Thoracic aorta (tissue), 2 donors: Measurements from ENCODE around the gene CENPQ. TPM values are rescaled to one million over a fixed set of nuclear protein-coding genes. Genes with fewer than 3 reads are reported as not detected.

Source experiments
- ATAC-seq: fragments of 150-250 bp; one replicate; pipeline ENCODE4 v1.8.0; 2017; ENCODE audit warnings: low read depth; ENCODE audit not compliant: insufficient number of reproducible peaks, low FRiP score
- DNase-seq: peaks from one replicate; pipeline ENCODE4 v3.0.0-alpha.2; 2020; ENCODE audit warnings: low spot score
- H3K27ac ChIP-seq, 2 donors: fragments of 200-600 bp; sonication (generic); 1 replicate in 1 of 2; 2 replicates in 1 of 2; pipeline ENCODE4 v1.5.1; 2016; ENCODE audit warnings: mild to moderate bottlenecking in 2 of 2, moderate library complexity in 2 of 2
- H3K27me3 ChIP-seq: fragments of 200-600 bp; sonication (generic); replicated peaks from 2 replicates; pipeline ENCODE4 v1.6.0; 2016; ENCODE audit warnings: mild to moderate bottlenecking; ENCODE audit not compliant: insufficient read depth
- H3K36me3 ChIP-seq: fragments of 200-600 bp; sonication (generic); one replicate; pipeline ENCODE4 v1.5.1; 2016
- H3K4me1 ChIP-seq, 2 donors: fragments of 200-600 bp; sonication (generic); 1 replicate in 1 of 2; 2 replicates in 1 of 2; pipeline versions ENCODE4 v1.5.1 to v1.6.0; 2016; ENCODE audit warnings: low read depth in 2 of 2, mild to moderate bottlenecking in 1 of 2; ENCODE audit not compliant: control insufficient read depth in 1 of 2
- H3K4me3 ChIP-seq: fragments of 200-600 bp; sonication (generic); 2 replicates; pipeline ENCODE4 v1.5.1; 2016; ENCODE audit warnings: mild to moderate bottlenecking
- H3K9me3 ChIP-seq: fragments of 200-600 bp; sonication (generic); 2 replicates; pipeline ENCODE4 v1.5.1; 2016
- total RNA-seq, 2 donors: library from RNA; depleted of rRNA; stranded (reverse); fragments of >200 nt; gene quantifications; one replicate each; pipeline versions ENCODE4 v1.1.0 to v1.2.3, GENCODE V29; 2016
- TF ChIP-seq, protein P1 (sequence below): fragments of 200-600 bp; sonication (generic); IDR thresholded peaks from one replicate; pipeline ENCODE4 v1.5.1; 2019; ENCODE audit warnings: antibody characterized with exemption

The CENPQ gene
- total RNA-seq, 2 donors from 2014 or later = 4.2 to 5.4 TPM

DNA sequence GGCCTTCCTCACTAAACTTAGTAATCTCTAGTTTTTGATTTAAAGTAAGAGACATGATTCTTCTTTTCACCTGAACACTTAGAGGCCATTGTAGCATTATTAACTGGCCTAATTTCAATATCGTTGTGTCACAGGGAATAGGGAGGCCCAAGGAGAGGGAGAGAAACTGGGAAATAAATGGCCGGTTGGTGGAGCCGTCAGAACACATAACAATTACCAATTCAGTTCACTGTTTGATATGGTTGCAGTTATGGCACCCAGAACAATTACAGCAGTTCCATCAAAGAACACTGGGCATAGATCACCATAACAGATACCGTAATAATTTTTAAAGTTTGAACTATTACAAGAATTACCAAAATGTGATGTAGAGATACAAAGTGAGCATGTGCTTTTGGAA lies 27.5 kb downstream of the CENPQ start:
- TF ChIP-seq, protein P1, sequence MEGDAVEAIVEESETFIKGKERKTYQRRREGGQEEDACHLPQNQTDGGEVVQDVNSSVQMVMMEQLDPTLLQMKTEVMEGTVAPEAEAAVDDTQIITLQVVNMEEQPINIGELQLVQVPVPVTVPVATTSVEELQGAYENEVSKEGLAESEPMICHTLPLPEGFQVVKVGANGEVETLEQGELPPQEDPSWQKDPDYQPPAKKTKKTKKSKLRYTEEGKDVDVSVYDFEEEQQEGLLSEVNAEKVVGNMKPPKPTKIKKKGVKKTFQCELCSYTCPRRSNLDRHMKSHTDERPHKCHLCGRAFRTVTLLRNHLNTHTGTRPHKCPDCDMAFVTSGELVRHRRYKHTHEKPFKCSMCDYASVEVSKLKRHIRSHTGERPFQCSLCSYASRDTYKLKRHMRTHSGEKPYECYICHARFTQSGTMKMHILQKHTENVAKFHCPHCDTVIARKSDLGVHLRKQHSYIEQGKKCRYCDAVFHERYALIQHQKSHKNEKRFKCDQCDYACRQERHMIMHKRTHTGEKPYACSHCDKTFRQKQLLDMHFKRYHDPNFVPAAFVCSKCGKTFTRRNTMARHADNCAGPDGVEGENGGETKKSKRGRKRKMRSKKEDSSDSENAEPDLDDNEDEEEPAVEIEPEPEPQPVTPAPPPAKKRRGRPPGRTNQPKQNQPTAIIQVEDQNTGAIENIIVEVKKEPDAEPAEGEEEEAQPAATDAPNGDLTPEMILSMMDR = no peak
- Histone ChIP-seq H3K4me1 (no peaks in the 10 kb centered on the region), H3K9me3 (no peaks in the 10 kb centered on the region), H3K4me3 (no peak overlapping the region), H3K27me3 (no peaks in the 10 kb centered on the region), H3K36me3 (peaks cover 5% of the 10 kb centered on the region), H3K27ac (no peak overlapping the region)
- DNase-seq = no peak
- ATAC-seq = no peak

DNA sequence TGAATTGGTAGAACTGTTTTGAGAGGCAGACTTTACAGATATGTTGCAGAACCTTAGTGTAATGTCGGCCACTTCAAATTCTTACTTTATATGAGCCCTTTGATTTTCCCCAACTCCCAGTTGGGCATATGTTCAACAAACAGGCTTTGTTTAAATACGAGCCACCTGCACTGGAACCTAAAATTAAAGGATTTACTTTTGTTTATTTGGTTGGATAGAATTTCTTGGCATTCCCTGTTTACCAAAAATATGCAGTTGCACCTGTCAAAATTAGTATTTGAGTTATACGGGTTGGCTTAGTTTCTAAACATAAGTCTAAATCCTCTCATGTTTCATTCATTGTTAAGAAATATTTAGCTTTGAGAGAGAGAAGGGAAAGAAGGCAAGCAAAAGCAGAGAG lies 34.1 kb downstream of the CENPQ start:
- ATAC-seq (no peak), DNase-seq (no peak)
- H3K9me3 ChIP-seq = no peaks in the 10 kb centered on the region
- no peak overlapping the region for H3K27ac ChIP-seq
- TF ChIP-seq, protein P1 = no peak
- no peaks in the 10 kb centered on the region for H3K36me3 ChIP-seq
- H3K27me3 ChIP-seq = no peaks in the 10 kb centered on the region
- no peak overlapping the region for H3K4me3 ChIP-seq
- no peaks in the 10 kb centered on the region for H3K4me1 ChIP-seq

DNA sequence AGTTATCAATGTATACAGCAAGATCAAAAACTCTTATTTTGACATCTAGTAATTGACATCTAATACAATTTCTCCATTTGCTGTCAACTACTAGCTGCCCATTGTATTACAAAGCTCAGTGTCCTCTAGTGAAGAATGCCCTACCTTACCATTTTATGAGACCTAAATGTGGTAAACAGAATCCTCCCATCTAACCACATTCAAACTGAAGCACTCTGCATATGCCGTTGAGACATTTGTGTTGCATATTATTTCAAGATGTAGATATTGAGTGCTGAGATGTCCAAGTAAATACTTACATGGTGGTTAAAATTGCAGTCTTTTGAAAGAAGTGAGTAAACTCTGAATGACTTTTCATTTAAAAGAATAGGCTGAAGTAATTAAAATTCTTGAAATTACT lies 36.0 kb downstream of the CENPQ start:
- no peaks in the 10 kb centered on the region for H3K27me3 ChIP-seq
- no peak overlapping the region for H3K27ac ChIP-seq
- no peak overlapping the region for H3K4me3 ChIP-seq
- ATAC-seq (no peak), DNase-seq (no peak)
- TF ChIP-seq, protein P1 = no peak
- H3K36me3 ChIP-seq = no peaks in the 10 kb centered on the region
- no peaks in the 10 kb centered on the region for H3K9me3 ChIP-seq
- no peaks in the 10 kb centered on the region for H3K4me1 ChIP-seq

DNA sequence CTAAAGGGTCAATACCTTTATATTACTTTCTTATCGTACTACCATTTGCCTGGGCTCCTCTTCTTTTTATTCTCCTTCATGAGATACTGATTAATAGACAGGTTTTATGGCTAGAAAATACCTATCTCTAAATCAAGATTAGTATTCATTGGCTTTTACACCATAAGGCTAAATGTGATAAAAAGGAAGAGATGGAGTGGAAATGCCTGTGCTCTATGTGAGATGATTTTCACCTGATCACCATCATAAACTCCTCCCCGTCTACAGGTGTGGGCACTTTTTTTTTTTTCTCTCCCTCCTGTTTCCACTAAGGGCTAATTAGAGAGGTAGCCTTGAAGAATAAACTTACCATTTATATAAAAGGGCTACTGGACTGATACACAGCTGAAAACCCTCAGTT lies 36.5 kb downstream of the CENPQ start, which contains the start of gene GLYATL3:
Gene GLYATL3 (plus strand): TSS at position 301 of the 400 bp plus-strand sequence. CDS start 12,068 bp downstream, outside the sequence.
- Histone ChIP-seq H3K27ac (no peak within 1 kb of the TSS), H3K27me3 (no peaks in the 10 kb centered on the region), H3K4me1 (no peaks in the 10 kb centered on the region), H3K9me3 (no peaks in the 10 kb centered on the region), H3K4me3 (no peak within 1 kb of the TSS), H3K36me3 (no peaks in the 10 kb centered on the region)
- TF ChIP-seq, protein P1 = no peak
- DNase-seq = no peak
- no peak for ATAC-seq

DNA sequence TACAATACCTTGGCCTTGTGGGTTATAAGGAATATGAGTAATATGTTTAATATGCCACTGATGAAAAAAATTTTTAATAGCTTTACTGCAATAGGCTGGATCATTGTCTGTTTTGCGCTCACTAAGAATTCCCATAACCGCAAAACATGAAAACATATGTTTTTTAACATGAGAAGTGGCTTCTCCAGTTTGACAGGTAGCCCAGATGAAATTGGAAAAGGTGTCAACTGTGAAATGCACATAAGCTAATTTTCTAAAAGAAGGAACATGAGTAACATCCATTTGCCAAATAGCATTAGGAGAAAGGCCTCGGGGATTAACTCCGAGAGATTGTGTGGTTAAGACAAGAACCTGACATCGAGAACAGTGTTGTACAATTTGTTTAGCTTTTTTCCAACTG lies 41.5 kb downstream of the CENPQ start:
- H3K27ac ChIP-seq = no peak overlapping the region
- H3K4me1 ChIP-seq = no peaks in the 10 kb centered on the region
- TF ChIP-seq, protein P1 = no peak
- DNase-seq (no peak), ATAC-seq (no peak)
- H3K36me3 ChIP-seq = no peaks in the 10 kb centered on the region
- no peaks in the 10 kb centered on the region for H3K9me3 ChIP-seq
- H3K27me3 ChIP-seq = no peaks in the 10 kb centered on the region
- H3K4me3 ChIP-seq = no peak overlapping the region
